Activated T-cell treated with anti-CD3 and anti-CD28 coated beads, Interleukin-2, amount 50 U/mL, for 72 hours (primary cell): Measurements from ENCODE around the gene CD82. TPM values are rescaled to one million over a fixed set of nuclear protein-coding genes. Genes with fewer than 3 reads are reported as not detected.
A peak's percentile ranks its signal among the peaks of the same experiment; 100 is the strongest.
"Not testable (repeated sequence)": the region's sequence is repeated elsewhere in the genome, so short reads cannot be mapped to it uniquely, and the experiment has no call there.

Experiments
- ATAC-seq, 2 donors: fragments of 150-1000 bp; cut with Tn5 transposase; replicated peaks in 1 of 2; 2 replicates each; pipeline ENCODE4 v1.10.0; 2021; ENCODE audit warnings: moderate library complexity in 2 of 2, mild to moderate bottlenecking in 1 of 2
- DNase-seq, 2 donors: peaks; one replicate each; pipeline ENCODE4 v3.0.0; 2021 to 2022; ENCODE audit warnings: mixed read lengths in 1 of 2
- H3K27ac Mint-ChIP-seq: one replicate; pipeline ENCODE4 v1.8.0; 2022; ENCODE audit warnings: mild to moderate bottlenecking, moderate library complexity, mixed read lengths
- H3K27me3 Mint-ChIP-seq: one replicate; pipeline ENCODE4 v1.8.0; 2022; ENCODE audit warnings: low read depth, mixed read lengths
- H3K36me3 Mint-ChIP-seq, 2 donors: one replicate each; pipeline ENCODE4 v1.8.0; 2022; ENCODE audit warnings: mixed read lengths in 2 of 2, mild to moderate bottlenecking in 1 of 2; ENCODE audit not compliant: insufficient read depth in 2 of 2
- H3K4me1 Mint-ChIP-seq: one replicate; pipeline ENCODE4 v1.8.0; 2022; ENCODE audit warnings: low read depth, mixed read lengths
- H3K4me3 Mint-ChIP-seq, 2 donors: one replicate each; pipeline ENCODE4 v1.8.0; 2022; ENCODE audit warnings: mild to moderate bottlenecking in 2 of 2, mixed read lengths in 2 of 2, moderate library complexity in 2 of 2
- H3K9me3 Mint-ChIP-seq, 2 donors: one replicate each; pipeline ENCODE4 v1.8.0; 2022; ENCODE audit warnings: mixed read lengths in 2 of 2
- total RNA-seq, 2 donors: library from RNA; stranded (reverse); gene quantifications; one replicate each; pipeline ENCODE4 v1.2.3, GENCODE V29; 2022

CD82 gene
- total RNA-seq, 2 donors from 2014 or later, result 364 to 421 TPM

GRCh38 chr11:44539971-44540370 lies 25.5 kb upstream of the CD82 start:
- no peaks in the 10 kb centered on the region for H3K36me3 Mint-ChIP-seq
- H3K4me1 Mint-ChIP-seq, result peaks cover 6% of the 10 kb centered on the region

GRCh38 chr11:44540667-44541066 lies 24.8 kb upstream of the CD82 start:
- DNase-seq, result no peak
- H3K27me3 Mint-ChIP-seq, result no peaks in the 10 kb centered on the region
- ATAC-seq, result no peak
- no peak overlapping the region for H3K27ac Mint-ChIP-seq
- no peaks in the 10 kb centered on the region for H3K36me3 Mint-ChIP-seq
- H3K4me1 Mint-ChIP-seq, result peaks cover 6% of the 10 kb centered on the region
- no peak overlapping the region for H3K4me3 Mint-ChIP-seq
- no peaks in the 10 kb centered on the region for H3K9me3 Mint-ChIP-seq

More at GRCh38 chr11:44539971-44540370, 25.5 kb upstream of the CD82 start:
- Mint-ChIP-seq H3K27me3 (no peaks in the 10 kb centered on the region), H3K9me3 (no peaks in the 10 kb centered on the region), H3K27ac (no peak overlapping the region), H3K4me3 (no peak overlapping the region)
- ATAC-seq (no peak), DNase-seq (no peak)

- Mint-ChIP-seq H3K27me3 (no peaks in the 10 kb centered on the region), H3K4me3 (no peak overlapping the region), H3K9me3 (no peaks in the 10 kb centered on the region), H3K27ac (no peak overlapping the region), H3K4me1 (peaks cover 6% of the 10 kb centered on the region), H3K36me3 (no peaks in the 10 kb centered on the region)
- ATAC-seq (peak in 1 of 2 donors; percentile 19), DNase-seq (no peak)
Observed at GRCh38 chr11:44542372-44542771, 23.1 kb upstream of the CD82 start.

- not testable (repeated sequence) for ATAC-seq, H3K9me3 Mint-ChIP-seq, H3K27ac Mint-ChIP-seq, H3K4me1 Mint-ChIP-seq, DNase-seq, H3K36me3 Mint-ChIP-seq, H3K4me3 Mint-ChIP-seq, H3K27me3 Mint-ChIP-seq
Observed at GRCh38 chr11:44546984-44547383, 18.5 kb upstream of the CD82 start.

- ATAC-seq, DNase-seq, H3K27me3 Mint-ChIP-seq, H3K27ac Mint-ChIP-seq, H3K4me1 Mint-ChIP-seq, H3K9me3 Mint-ChIP-seq, H3K36me3 Mint-ChIP-seq, H3K4me3 Mint-ChIP-seq: not testable (repeated sequence)
Observed at GRCh38 chr11:44547534-44547933, 17.9 kb upstream of the CD82 start.

GRCh38 chr11:44548032-44548695 lies 17.3 kb upstream of the CD82 start:
- no peak overlapping the region for H3K27ac Mint-ChIP-seq
- peaks cover 3 to 4% of the 10 kb centered on the region in 2 donors for H3K9me3 Mint-ChIP-seq
- no peaks in the 10 kb centered on the region for H3K4me1 Mint-ChIP-seq
- H3K4me3 Mint-ChIP-seq, result no peak overlapping the region
- H3K36me3 Mint-ChIP-seq, result peaks cover 0 to 3% of the 10 kb centered on the region in 2 donors
- DNase-seq (no peak), ATAC-seq (no peak)
- H3K27me3 Mint-ChIP-seq, result no peaks in the 10 kb centered on the region

- not testable (repeated sequence) for H3K4me1 Mint-ChIP-seq, DNase-seq, ATAC-seq, H3K36me3 Mint-ChIP-seq, H3K4me3 Mint-ChIP-seq, H3K27me3 Mint-ChIP-seq, H3K9me3 Mint-ChIP-seq, H3K27ac Mint-ChIP-seq
Observed at GRCh38 chr11:44548961-44549749, 16.3 kb upstream of the CD82 start.

GRCh38 chr11:44550123-44550522 lies 15.3 kb upstream of the CD82 start:
- DNase-seq (no peak), ATAC-seq (peak in 1 of 2 donors; percentile 59)
- peaks cover 3 to 4% of the 10 kb centered on the region in 2 donors for H3K9me3 Mint-ChIP-seq
- H3K4me1 Mint-ChIP-seq, result no peaks in the 10 kb centered on the region
- H3K4me3 Mint-ChIP-seq, result no peak overlapping the region
- no peaks in the 10 kb centered on the region for H3K27me3 Mint-ChIP-seq
- H3K27ac Mint-ChIP-seq, result no peak overlapping the region
- peaks cover 0 to 3% of the 10 kb centered on the region in 2 donors for H3K36me3 Mint-ChIP-seq

- ATAC-seq (peak in 1 of 2 donors; percentile 54), DNase-seq (no peak)
- Mint-ChIP-seq H3K4me3 (no peak overlapping the region), H3K9me3 (peaks cover 3 to 4% of the 10 kb centered on the region in 2 donors), H3K4me1 (peaks cover 2% of the 10 kb centered on the region), H3K27ac (no peak overlapping the region), H3K27me3 (no peaks in the 10 kb centered on the region), H3K36me3 (peaks cover 0 to 3% of the 10 kb centered on the region in 2 donors)
Observed at GRCh38 chr11:44551456-44552139, 13.9 kb upstream of the CD82 start.

GRCh38 chr11:44555031-44555800 lies 10.2 kb upstream of the CD82 start:
- Mint-ChIP-seq H3K9me3 (peaks cover 3 to 4% of the 10 kb centered on the region in 2 donors), H3K4me3 (no peak overlapping the region)

GRCh38 chr11:44556735-44557409 lies 8.6 kb upstream of the CD82 start:
- Mint-ChIP-seq H3K4me3 (peak overlapping the region in 1 of 2 donors; percentile 35), H3K9me3 (peaks cover 1% of the 10 kb centered on the region in 2 donors), H3K27me3 (no peaks in the 10 kb centered on the region), H3K36me3 (peaks cover under 1 to 1% of the 10 kb centered on the region in 2 donors), H3K27ac (peak overlapping the region; percentile 65), H3K4me1 (peaks cover 31% of the 10 kb centered on the region)
- ATAC-seq (peak; percentile 68 to 77), DNase-seq (peak; percentile 66 to 67)

More at GRCh38 chr11:44555031-44555800, 10.2 kb upstream of the CD82 start:
- no peak overlapping the region for H3K27ac Mint-ChIP-seq
- H3K27me3 Mint-ChIP-seq, result no peaks in the 10 kb centered on the region
- DNase-seq (no peak), ATAC-seq (no peak)
- peaks cover 20% of the 10 kb centered on the region for H3K4me1 Mint-ChIP-seq
- peaks cover 0 to 3% of the 10 kb centered on the region in 2 donors for H3K36me3 Mint-ChIP-seq

GRCh38 chr11:44557464-44557863 lies 8.0 kb upstream of the CD82 start:
- Mint-ChIP-seq H3K4me3 (no peak overlapping the region), H3K36me3 (peaks cover 0 to 1% of the 10 kb centered on the region in 2 donors), H3K27me3 (no peaks in the 10 kb centered on the region), H3K4me1 (peaks cover 36% of the 10 kb centered on the region), H3K27ac (no peak overlapping the region), H3K9me3 (no peaks in the 10 kb centered on the region)
- ATAC-seq (no peak), DNase-seq (no peak)
